ENCODE data around the gene TMA7B. TPM values are rescaled to one million over a fixed set of nuclear protein-coding genes. Genes with fewer than 3 reads are reported as not detected.
"Not testable (repeated sequence)": the region's sequence is repeated elsewhere in the genome, so short reads cannot be mapped to it uniquely, and the experiment has no call there.

Gene TMA7B
- total RNA-seq, 1 donor from 2014 or later = 0.47 TPM

- no peak for DNase-seq (ENCODE audit: low spot score)
Measured at GRCh38 chr22:39983346-39983745, 23.1 kb downstream of the TMA7B start.

GRCh38 chr22:39984006-39984405 is 23.8 kb downstream of the TMA7B start:
- no peak for DNase-seq (ENCODE audit: low spot score)

GRCh38 chr22:39984746-39985145 is 24.5 kb downstream of the TMA7B start:
- DNase-seq (ENCODE audit: low spot score) = no peak

- DNase-seq (ENCODE audit: low spot score) = peak; percentile 67
Measured at GRCh38 chr22:39985383-39986035, 25.3 kb downstream of the TMA7B start.

- DNase-seq (ENCODE audit: low spot score) = no peak
Measured at GRCh38 chr22:39988386-39989114, 28.4 kb downstream of the TMA7B start.

- DNase-seq (ENCODE audit: low spot score) = no peak
Measured at GRCh38 chr22:39989633-39990032, 29.4 kb downstream of the TMA7B start.

- DNase-seq (ENCODE audit: low spot score) = no peak
Measured at GRCh38 chr22:39990686-39991085, 30.5 kb downstream of the TMA7B start.

- DNase-seq (ENCODE audit: low spot score) = no peak
Measured at GRCh38 chr22:39991159-39991860, 31.1 kb downstream of the TMA7B start.

- no peak for DNase-seq (ENCODE audit: low spot score)
Measured at GRCh38 chr22:39992088-39992826, 32.1 kb downstream of the TMA7B start.

- DNase-seq (ENCODE audit: low spot score) = not testable (repeated sequence)
Measured at GRCh38 chr22:39992894-39993293, 32.7 kb downstream of the TMA7B start.

GRCh38 chr22:39994041-39994565 is 33.9 kb downstream of the TMA7B start:
- no peak for DNase-seq (ENCODE audit: low spot score)

GRCh38 chr22:39994566-39995392 is 34.6 kb downstream of the TMA7B start, which contains the start of gene FAM83F:
Gene FAM83F, plus strand, starts transcription at chr22:39994954. Its CDS starts 89 bp downstream, at chr22:39995043.
- no peak for DNase-seq (ENCODE audit: low spot score)

GRCh38 chr22:39995393-39996252 is 35.4 kb downstream of the TMA7B start:
- no peak for DNase-seq (ENCODE audit: low spot score)

GRCh38 chr22:39996732-39997131 is 36.5 kb downstream of the TMA7B start:
- DNase-seq (ENCODE audit: low spot score) = no peak

- DNase-seq (ENCODE audit: low spot score) = no peak
Measured at GRCh38 chr22:39997421-39997820, 37.2 kb downstream of the TMA7B start.

- no peak for DNase-seq (ENCODE audit: low spot score)
Measured at GRCh38 chr22:39997939-39998726, 37.9 kb downstream of the TMA7B start.

GRCh38 chr22:39999144-39999757 is 39.1 kb downstream of the TMA7B start:
- DNase-seq (ENCODE audit: low spot score) = no peak

GRCh38 chr22:40000171-40000570 is 40.0 kb downstream of the TMA7B start:
- no peak for DNase-seq (ENCODE audit: low spot score)

GRCh38 chr22:40001106-40001505 is 40.9 kb downstream of the TMA7B start:
- DNase-seq (ENCODE audit: low spot score) = no peak

Measured in ureter (tissue), 1 donor.